ENCODE results near the gene CAP2. TPM values are rescaled to one million over a fixed set of nuclear protein-coding genes. Genes with fewer than 3 reads are reported as not detected.

CAP2 gene
- total RNA-seq, 2 donors from 2014 or later: 2.3 to 5.7 TPM

DNA sequence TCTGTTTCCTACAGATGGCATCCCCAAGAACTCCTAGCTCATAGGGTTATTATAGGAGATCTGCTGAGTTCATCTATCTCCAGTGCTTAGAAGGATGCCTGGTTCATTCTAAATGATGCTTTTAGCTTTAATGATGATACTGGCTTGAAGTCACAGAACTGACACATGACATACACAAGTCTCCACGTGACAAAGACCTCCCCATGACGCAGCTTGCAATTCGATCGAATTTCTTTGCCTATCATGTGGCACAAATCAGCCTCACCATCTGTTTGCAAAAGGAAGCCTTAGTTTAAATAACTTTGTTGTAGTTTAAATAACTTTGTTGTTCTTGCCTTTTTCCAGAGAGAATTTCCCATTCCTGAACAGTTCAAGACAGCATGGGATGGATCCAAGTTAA lies 162.6 kb downstream of the CAP2 start:
- Histone ChIP-seq H3K27me3 (no peaks in the 10 kb centered on the region), H3K4me1 (no peaks in the 10 kb centered on the region), H3K36me3 (replicated peaks in 1 of 2; ENCODE audit: insufficient read depth in 1 of 2, low read depth in 2 of 2) (no peaks in the 10 kb centered on the region), H3K9me3 (no peaks in the 10 kb centered on the region), H3K27ac (no peak overlapping the region), H3K4me3 (no peak overlapping the region)
- DNase-seq: no peak
- intact Hi-C loops (cut with DNase I): no loop called here
- 84 to 91% methylated on average over 4 of the region's 4 CpGs for WGBS, 2 donors
- TF ChIP-seq CTCF (IDR thresholded peaks at IDR 0.05) (no peak), POLR2A (IDR thresholded peaks at IDR 0.05) (no peak)
- ATAC-seq: no peak

- Histone ChIP-seq H3K27ac (no peak overlapping the region), H3K4me3 (no peak overlapping the region), H3K9me3 (no peaks in the 10 kb centered on the region), H3K27me3 (no peaks in the 10 kb centered on the region), H3K4me1 (no peaks in the 10 kb centered on the region), H3K36me3 (replicated peaks in 1 of 2; ENCODE audit: insufficient read depth in 1 of 2, low read depth in 2 of 2) (no peaks in the 10 kb centered on the region)
- DNase-seq (no peak), ATAC-seq (no peak)
- intact Hi-C loops (cut with DNase I): no loop called here
- WGBS, 2 donors: 79 to 80% methylated on average over 3 of the region's 3 CpGs
- TF ChIP-seq POLR2A (IDR thresholded peaks at IDR 0.05) (no peak), CTCF (IDR thresholded peaks at IDR 0.05) (no peak)
These were observed 169.2 kb downstream of the CAP2 start for GRCh38 chr6:17562636-17563035.

- Histone ChIP-seq H3K27ac (no peak overlapping the region), H3K4me3 (no peak overlapping the region), H3K36me3 (replicated peaks in 1 of 2; ENCODE audit: insufficient read depth in 1 of 2, low read depth in 2 of 2) (no peaks in the 10 kb centered on the region), H3K27me3 (no peaks in the 10 kb centered on the region), H3K9me3 (no peaks in the 10 kb centered on the region), H3K4me1 (no peaks in the 10 kb centered on the region)
- 83 to 94% methylated on average over 3 of the region's 3 CpGs for WGBS, 2 donors
- TF ChIP-seq CTCF (IDR thresholded peaks at IDR 0.05) (no peak), POLR2A (IDR thresholded peaks at IDR 0.05) (no peak)
- ATAC-seq: no peak
- no peak for DNase-seq
- intact Hi-C loops (cut with DNase I): no loop called here
These were observed 172.0 kb downstream of the CAP2 start for GRCh38 chr6:17565399-17565798.

DNA sequence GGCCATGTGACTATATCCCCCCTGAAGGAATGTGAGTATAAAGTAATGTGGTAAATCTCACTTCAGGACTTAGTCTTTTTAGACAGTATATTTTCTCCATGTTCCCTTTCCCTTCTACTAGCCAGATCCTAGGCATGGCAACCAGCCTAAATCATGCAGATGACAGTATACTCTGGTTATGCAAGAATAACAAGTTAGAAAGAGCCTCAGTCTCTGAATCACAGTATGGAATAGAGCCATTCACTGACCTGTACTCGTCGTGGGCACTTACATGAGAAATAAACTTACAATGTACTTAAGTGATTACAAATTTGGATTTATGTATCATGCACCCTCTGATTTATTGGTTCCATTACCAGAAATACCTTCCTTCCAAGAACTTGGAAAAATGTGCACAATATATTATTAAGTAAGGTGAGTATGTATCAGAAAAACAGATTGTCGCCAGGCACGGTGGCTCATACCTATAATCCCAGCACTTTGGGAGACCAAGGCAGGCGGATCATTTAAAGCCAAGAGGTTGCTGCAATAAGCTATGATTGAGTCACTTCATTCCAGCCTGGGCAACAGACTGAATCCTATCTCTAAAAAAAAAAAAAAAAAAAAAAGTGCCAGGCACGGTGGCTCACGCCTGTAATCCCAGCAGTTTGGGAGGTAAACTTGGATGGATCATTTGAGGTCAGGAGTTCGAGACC lies 181.6 kb downstream of the CAP2 start:
- Histone ChIP-seq H3K9me3 (no peaks in the 10 kb centered on the region), H3K27me3 (no peaks in the 10 kb centered on the region), H3K36me3 (replicated peaks in 1 of 2; ENCODE audit: insufficient read depth in 1 of 2, low read depth in 2 of 2) (no peaks in the 10 kb centered on the region), H3K27ac (no peak overlapping the region), H3K4me1 (no peaks in the 10 kb centered on the region), H3K4me3 (no peak overlapping the region)
- no peak for TF ChIP-seq CTCF (IDR thresholded peaks at IDR 0.05)
- no peak for TF ChIP-seq POLR2A (IDR thresholded peaks at IDR 0.05)
- DNase-seq (no peak), ATAC-seq (no peak)
- 63 to 70% methylated on average over 8 of the region's 8 CpGs for WGBS, 2 donors
- intact Hi-C loops (cut with DNase I): no loop called here

- no peaks in the 10 kb centered on the region for H3K36me3 ChIP-seq (replicated peaks in 1 of 2; ENCODE audit: insufficient read depth in 1 of 2, low read depth in 2 of 2)
- intact Hi-C loops (cut with DNase I): no loop called here
- H3K4me1 ChIP-seq: no peaks in the 10 kb centered on the region
- H3K9me3 ChIP-seq: no peaks in the 10 kb centered on the region
- 96 to 100% methylated on average over 1 of the region's 1 CpG for WGBS, 2 donors
- no peak overlapping the region for H3K4me3 ChIP-seq
- no peak for ATAC-seq
- TF ChIP-seq CTCF (IDR thresholded peaks at IDR 0.05) (no peak), POLR2A (IDR thresholded peaks at IDR 0.05) (no peak)
- H3K27ac ChIP-seq: no peak overlapping the region
- DNase-seq: no peak
- H3K27me3 ChIP-seq: no peaks in the 10 kb centered on the region
These were observed 183.7 kb downstream of the CAP2 start for GRCh38 chr6:17577059-17577458.

Data from body of pancreas (tissue), 4 donors.